Measurements from ENCODE around the gene CDKN2A. TPM values are rescaled to one million over a fixed set of nuclear protein-coding genes. Genes with fewer than 3 reads are reported as not detected.

The CDKN2A gene
- total RNA-seq, 1 donor from 2014 or later, result 71.6 TPM

- Mint-ChIP-seq H3K27ac (ENCODE audit: unreplicated experiment) (no peak overlapping the region), H3K4me3 (ENCODE audit: unreplicated experiment) (no peak overlapping the region), H3K9me3 (ENCODE audit: unreplicated experiment) (peaks cover 16% of the 10 kb centered on the region), H3K4me1 (ENCODE audit: low read depth, unreplicated experiment) (no peaks in the 10 kb centered on the region), H3K36me3 (ENCODE audit: low read depth, unreplicated experiment) (peaks cover 3% of the 10 kb centered on the region), H3K27me3 (ENCODE audit: low read depth, unreplicated experiment) (peaks cover 25% of the 10 kb centered on the region)
- FAIRE-seq, result no peak
- no peaks in the 10 kb centered on the region for H3K79me2 ChIP-seq (ENCODE audit: insufficient read depth, low read length)
- peaks cover 2% of the 10 kb centered on the region for H3K27me3 ChIP-seq (ENCODE audit: insufficient read depth, low read length)
- H2AFZ ChIP-seq (ENCODE audit: low read depth, low read length), result no peak overlapping the region
- no peaks in the 10 kb centered on the region for H3K36me3 ChIP-seq (ENCODE audit: insufficient read depth, low read length)
- H3K4me1 ChIP-seq (ENCODE audit: insufficient read depth, low read length), result no peaks in the 10 kb centered on the region
- no peak overlapping the region for H3K9ac ChIP-seq (ENCODE audit: low read length)
- no peaks in the 10 kb centered on the region for H4K20me1 ChIP-seq (ENCODE audit: insufficient read depth, low read length)
- H3K4me3 ChIP-seq (ENCODE audit: insufficient read depth, low read depth, low read length), result no peak overlapping the region
- H3K27ac ChIP-seq (ENCODE audit: low read depth, low read length), result no peak overlapping the region
- no peak for TF ChIP-seq EZH2 (IDR thresholded peaks at IDR 0.05; ENCODE audit: insufficient read depth, low read length)
- TF ChIP-seq, protein P1, sequence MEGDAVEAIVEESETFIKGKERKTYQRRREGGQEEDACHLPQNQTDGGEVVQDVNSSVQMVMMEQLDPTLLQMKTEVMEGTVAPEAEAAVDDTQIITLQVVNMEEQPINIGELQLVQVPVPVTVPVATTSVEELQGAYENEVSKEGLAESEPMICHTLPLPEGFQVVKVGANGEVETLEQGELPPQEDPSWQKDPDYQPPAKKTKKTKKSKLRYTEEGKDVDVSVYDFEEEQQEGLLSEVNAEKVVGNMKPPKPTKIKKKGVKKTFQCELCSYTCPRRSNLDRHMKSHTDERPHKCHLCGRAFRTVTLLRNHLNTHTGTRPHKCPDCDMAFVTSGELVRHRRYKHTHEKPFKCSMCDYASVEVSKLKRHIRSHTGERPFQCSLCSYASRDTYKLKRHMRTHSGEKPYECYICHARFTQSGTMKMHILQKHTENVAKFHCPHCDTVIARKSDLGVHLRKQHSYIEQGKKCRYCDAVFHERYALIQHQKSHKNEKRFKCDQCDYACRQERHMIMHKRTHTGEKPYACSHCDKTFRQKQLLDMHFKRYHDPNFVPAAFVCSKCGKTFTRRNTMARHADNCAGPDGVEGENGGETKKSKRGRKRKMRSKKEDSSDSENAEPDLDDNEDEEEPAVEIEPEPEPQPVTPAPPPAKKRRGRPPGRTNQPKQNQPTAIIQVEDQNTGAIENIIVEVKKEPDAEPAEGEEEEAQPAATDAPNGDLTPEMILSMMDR (IDR thresholded peaks at IDR 0.05; ENCODE audit: insufficient read depth, low read depth, low read length), result no peak
- no peak for DNase-seq (ENCODE audit: low read depth)
- no peaks in the 10 kb centered on the region for H3K9me3 ChIP-seq (ENCODE audit: insufficient read depth, low read depth, low read length)
- no peak overlapping the region for H3K4me2 ChIP-seq (ENCODE audit: low read length)
These were observed 35.4 kb downstream of the CDKN2A start for GRCh38 chr9:21958833-21959232.

DNA sequence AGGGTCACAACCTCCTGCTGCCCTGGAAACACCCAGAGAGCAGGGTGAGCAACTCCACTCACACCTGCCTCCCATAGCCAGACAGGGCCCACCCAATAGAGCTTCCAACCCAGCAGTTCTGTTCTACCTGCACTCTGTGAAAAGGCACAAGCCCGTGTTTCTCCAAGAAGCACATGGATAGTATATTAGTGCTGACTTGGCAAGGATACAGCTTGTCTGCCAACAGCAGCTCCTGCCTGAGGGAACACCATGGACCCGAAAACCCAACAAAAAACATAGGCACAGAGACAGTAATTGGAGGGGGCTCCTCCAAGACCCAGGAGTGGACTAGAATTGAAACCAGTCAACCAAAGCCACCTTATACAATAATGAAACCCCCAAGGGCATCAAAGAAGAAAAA lies 48.6 kb downstream of the CDKN2A start:
- Histone ChIP-seq H3K4me1 (ENCODE audit: insufficient read depth, low read length) (no peaks in the 10 kb centered on the region), H3K27ac (ENCODE audit: low read depth, low read length) (no peak overlapping the region), H3K27me3 (ENCODE audit: insufficient read depth, low read length) (no peaks in the 10 kb centered on the region), H3K36me3 (ENCODE audit: insufficient read depth, low read length) (no peaks in the 10 kb centered on the region), H3K9me3 (ENCODE audit: insufficient read depth, low read depth, low read length) (no peaks in the 10 kb centered on the region), H4K20me1 (ENCODE audit: insufficient read depth, low read length) (no peaks in the 10 kb centered on the region), H3K4me2 (ENCODE audit: low read length) (no peak overlapping the region), H3K4me3 (ENCODE audit: insufficient read depth, low read depth, low read length) (no peak overlapping the region), H3K9ac (ENCODE audit: low read length) (no peak overlapping the region), H3K79me2 (ENCODE audit: insufficient read depth, low read length) (no peaks in the 10 kb centered on the region), H2AFZ (ENCODE audit: low read depth, low read length) (no peak overlapping the region)
- DNase-seq (ENCODE audit: low read depth) (no peak), FAIRE-seq (no peak)
- no peaks in the 10 kb centered on the region for H3K36me3 Mint-ChIP-seq (ENCODE audit: low read depth, unreplicated experiment)
- H3K9me3 Mint-ChIP-seq (ENCODE audit: unreplicated experiment), result peaks cover 11% of the 10 kb centered on the region
- H3K27me3 Mint-ChIP-seq (ENCODE audit: low read depth, unreplicated experiment), result no peaks in the 10 kb centered on the region
- H3K4me1 Mint-ChIP-seq (ENCODE audit: low read depth, unreplicated experiment), result no peaks in the 10 kb centered on the region
- H3K27ac Mint-ChIP-seq (ENCODE audit: unreplicated experiment), result no peak overlapping the region
- H3K4me3 Mint-ChIP-seq (ENCODE audit: unreplicated experiment), result no peak overlapping the region
- TF ChIP-seq EZH2 (IDR thresholded peaks at IDR 0.05; ENCODE audit: insufficient read depth, low read length), result no peak
- TF ChIP-seq, protein P1 (IDR thresholded peaks at IDR 0.05; ENCODE audit: insufficient read depth, low read depth, low read length), result no peak

- H3K4me1 Mint-ChIP-seq (ENCODE audit: low read depth, unreplicated experiment), result no peaks in the 10 kb centered on the region
- no peaks in the 10 kb centered on the region for H3K27me3 ChIP-seq (ENCODE audit: insufficient read depth, low read length)
- H3K4me3 Mint-ChIP-seq (ENCODE audit: unreplicated experiment), result no peak overlapping the region
- H2AFZ ChIP-seq (ENCODE audit: low read depth, low read length), result no peak overlapping the region
- H3K9ac ChIP-seq (ENCODE audit: low read length), result no peak overlapping the region
- H3K79me2 ChIP-seq (ENCODE audit: insufficient read depth, low read length), result no peaks in the 10 kb centered on the region
- DNase-seq (ENCODE audit: low read depth), result no peak
- H3K36me3 ChIP-seq (ENCODE audit: insufficient read depth, low read length), result no peaks in the 10 kb centered on the region
- no peak overlapping the region for H3K4me2 ChIP-seq (ENCODE audit: low read length)
- no peak overlapping the region for H3K4me3 ChIP-seq (ENCODE audit: insufficient read depth, low read depth, low read length)
- no peaks in the 10 kb centered on the region for H3K36me3 Mint-ChIP-seq (ENCODE audit: low read depth, unreplicated experiment)
- H3K27me3 Mint-ChIP-seq (ENCODE audit: low read depth, unreplicated experiment), result no peaks in the 10 kb centered on the region
- TF ChIP-seq, protein P1 (IDR thresholded peaks at IDR 0.05; ENCODE audit: insufficient read depth, low read depth, low read length), result no peak
- no peak for TF ChIP-seq EZH2 (IDR thresholded peaks at IDR 0.05; ENCODE audit: insufficient read depth, low read length)
- H4K20me1 ChIP-seq (ENCODE audit: insufficient read depth, low read length), result no peaks in the 10 kb centered on the region
- no peak overlapping the region for H3K27ac Mint-ChIP-seq (ENCODE audit: unreplicated experiment)
- no peak overlapping the region for H3K27ac ChIP-seq (ENCODE audit: low read depth, low read length)
- no peak for FAIRE-seq
- no peaks in the 10 kb centered on the region for H3K9me3 ChIP-seq (ENCODE audit: insufficient read depth, low read depth, low read length)
- peaks cover 7% of the 10 kb centered on the region for H3K9me3 Mint-ChIP-seq (ENCODE audit: unreplicated experiment)
- H3K4me1 ChIP-seq (ENCODE audit: insufficient read depth, low read length), result no peaks in the 10 kb centered on the region
These were observed 50.7 kb downstream of the CDKN2A start for GRCh38 chr9:21943464-21943863.
